ENCODE results near the gene BCL7B. TPM values are rescaled to one million over a fixed set of nuclear protein-coding genes. Genes with fewer than 3 reads are reported as not detected.

Gene BCL7B
- total and polyA plus RNA-seq, 2 of the 13 experiments (the other 11 are each of a cell fraction or from before 2014, with no cell fraction given), result 24.3 to 38.2 TPM

GRCh38 chr7:73602721-73603651 is 45.5 kb upstream of the BCL7B start (continued):
- no peak for TF ChIP-seq PRDM10 (CRISPR knock-in tag; IDR thresholded peaks at IDR 0.05; ENCODE audit: low read depth)
- TF ChIP-seq ZFY (CRISPR knock-in tag; IDR thresholded peaks at IDR 0.05), result peak; percentile 50
- no peak for TF ChIP-seq HOXA7 (CRISPR knock-in tag; IDR thresholded peaks at IDR 0.05)
- peak; percentile 69 for TF ChIP-seq POLR2AphosphoS2 (IDR thresholded peaks at IDR 0.05; ENCODE audit: low read depth, low read length)
- no peak for TF ChIP-seq HNF4G (IDR thresholded peaks at IDR 0.05; ENCODE audit: borderline replicate concordance, low read depth, low read length)
- no peak for TF ChIP-seq HNF4G (CRISPR knock-in tag; IDR thresholded peaks at IDR 0.05; ENCODE audit: borderline replicate concordance, low read depth)
- peak; percentile 49; the same call in 1 of the 2 replicates for TF ChIP-seq HIC2 (CRISPR knock-in tag; IDR thresholded peaks at IDR 0.05; ENCODE audit: low read depth)
- TF ChIP-seq ZNF572 (CRISPR knock-in tag; IDR thresholded peaks at IDR 0.05), result no peak
- TF ChIP-seq SOX6 (IDR thresholded peaks at IDR 0.05), result no peak
- TF ChIP-seq SOX6 (CRISPR knock-in tag; IDR thresholded peaks at IDR 0.05), result no peak
- TF ChIP-seq DMTF1 (CRISPR knock-in tag; IDR thresholded peaks at IDR 0.05), result no peak
- TF ChIP-seq CREB1 (IDR thresholded peaks at IDR 0.05), result no peak
- no peak for TF ChIP-seq CREB1 (CRISPR knock-in tag; IDR thresholded peaks at IDR 0.05)
- TF ChIP-seq NFYC (CRISPR knock-in tag; IDR thresholded peaks at IDR 0.05), result peak; percentile 40; the same call in 1 of the 2 replicates
- TF ChIP-seq ARID3A (IDR thresholded peaks at IDR 0.05; ENCODE audit: low read depth, low read length), result no peak
- TF ChIP-seq ZNF367 (CRISPR knock-in tag; IDR thresholded peaks at IDR 0.05; ENCODE audit: borderline replicate concordance), result no peak
- TF ChIP-seq ARNT2 (CRISPR knock-in tag; IDR thresholded peaks at IDR 0.05; ENCODE audit: low read depth), result peak; percentile 51
